Vagina (tissue), 2 donors: Measurements from ENCODE around the gene PLIN1. TPM values are rescaled to one million over a fixed set of nuclear protein-coding genes. Genes with fewer than 3 reads are reported as not detected.

Experiments used
- DNase-seq, 2 donors: peaks; one replicate each; pipeline ENCODE4 v3.0.0-alpha.2; 2017; ENCODE audit errors: extremely low spot score in 2 of 2
- H3K27ac ChIP-seq: fragments of 200-600 bp; sonication (generic); one replicate; pipeline ENCODE4 v1.5.1; 2019
- H3K27me3 ChIP-seq: fragments of 200-600 bp; sonication (generic); one replicate; pipeline ENCODE4 v1.5.1; 2019
- H3K36me3 ChIP-seq, 2 donors: fragments of 200-600 bp; sonication (generic); one replicate each; pipeline ENCODE4 v1.5.1; 2017 to 2019
- H3K4me1 ChIP-seq: fragments of 200-600 bp; sonication (generic); one replicate; pipeline ENCODE4 v1.5.1; 2019
- H3K4me3 ChIP-seq, 2 donors: fragments of 200-600 bp; sonication (generic); 1 replicate in 1 of 2; 2 replicates in 1 of 2; pipeline ENCODE4 v1.5.1; 2016 to 2019
- H3K9me3 ChIP-seq: fragments of 200-600 bp; sonication (generic); one replicate; pipeline ENCODE4 v1.5.1; 2019
- CTCF ChIP-seq, 3 experiments: fragments of 450-650 bp in 2 of 3; fragments of 200-600 bp in 1 of 3; sonication (generic) in 1 of 3; IDR thresholded peaks; one replicate each; pipeline ENCODE4 v1.5.1; 2017 to 2019; ENCODE audit warnings: antibody characterized with exemption in 3 of 3, mild to moderate bottlenecking in 2 of 3, moderate library complexity in 2 of 3
- POLR2A ChIP-seq, 2 donors: fragments of 450-650 bp; IDR thresholded peaks; one replicate each; pipeline ENCODE4 v1.6.1; 2017; ENCODE audit warnings: antibody characterized with exemption in 2 of 2, mild to moderate bottlenecking in 2 of 2, moderate library complexity in 2 of 2
- POLR2AphosphoS5 ChIP-seq, 2 donors: sonication (generic); formaldehyde crosslinking; IDR thresholded peaks; one replicate each; pipeline ENCODE4 v1.9.0; 2017; ENCODE audit warnings: antibody characterized with exemption in 2 of 2, mild to moderate bottlenecking in 2 of 2, low read depth in 1 of 2; ENCODE audit not compliant: insufficient read depth in 1 of 2
- intact Hi-C: fragments of 100-400 bp; cut with DNase I; formaldehyde crosslinking; loops from one replicate; pipeline ENCODE4 v1.15.1; 2023
- total RNA-seq: library from RNA; depleted of rRNA; stranded (reverse); fragments of >200 nt; gene quantifications from one replicate; pipeline ENCODE4 v1.2.3, GENCODE V29; 2016

The PLIN1 gene
- total RNA-seq, 1 donor from 2014 or later: 53.3 TPM

- Histone ChIP-seq H3K27ac (no peak overlapping the region), H3K9me3 (no peaks in the 10 kb centered on the region), H3K36me3 (no peaks in the 10 kb centered on the region), H3K4me3 (no peak overlapping the region), H3K27me3 (no peaks in the 10 kb centered on the region), H3K4me1 (no peaks in the 10 kb centered on the region)
- intact Hi-C loops: no loop called here
- DNase-seq: no peak
- TF ChIP-seq POLR2AphosphoS5 (IDR thresholded peaks at IDR 0.05; ENCODE audit: insufficient read depth in 1 of 2, low read depth in 1 of 2) (no peak), POLR2A (IDR thresholded peaks at IDR 0.05) (no peak), CTCF (IDR thresholded peaks at IDR 0.05) (no peak)
These were observed 35.6 kb upstream of the PLIN1 start for GRCh38 chr15:89714775-89715174.

DNA sequence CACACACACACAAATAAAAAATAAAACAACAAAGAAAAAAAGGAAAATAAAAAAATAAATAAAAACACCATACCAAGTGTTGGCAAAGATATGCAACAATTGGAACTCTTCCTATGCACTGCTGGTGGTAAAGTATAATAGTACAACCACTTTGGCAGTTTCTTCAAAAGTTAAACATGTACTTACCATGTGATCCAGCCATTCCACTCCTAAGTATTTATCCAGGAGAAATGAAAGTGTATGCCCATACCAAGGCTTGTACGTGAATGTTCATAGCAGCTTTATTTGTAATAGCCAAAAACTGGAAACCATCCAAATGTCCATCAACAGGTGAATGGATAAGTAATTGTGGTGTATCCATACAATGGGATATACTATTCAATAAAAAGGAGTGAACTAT lies 28.4 kb upstream of the PLIN1 start:
- no peaks in the 10 kb centered on the region for H3K4me1 ChIP-seq
- H3K27ac ChIP-seq: no peak overlapping the region
- DNase-seq: no peak
- no peak for TF ChIP-seq POLR2A (IDR thresholded peaks at IDR 0.05)
- no peak for TF ChIP-seq CTCF (IDR thresholded peaks at IDR 0.05)
- no peak for TF ChIP-seq POLR2AphosphoS5 (IDR thresholded peaks at IDR 0.05; ENCODE audit: insufficient read depth in 1 of 2, low read depth in 1 of 2)
- no peak overlapping the region for H3K4me3 ChIP-seq
- H3K9me3 ChIP-seq: no peaks in the 10 kb centered on the region
- intact Hi-C loops: no loop called here
- H3K36me3 ChIP-seq: no peaks in the 10 kb centered on the region
- no peaks in the 10 kb centered on the region for H3K27me3 ChIP-seq

- Histone ChIP-seq H3K4me3 (no peak overlapping the region), H3K9me3 (no peaks in the 10 kb centered on the region), H3K36me3 (no peaks in the 10 kb centered on the region), H3K27ac (no peak overlapping the region), H3K4me1 (no peaks in the 10 kb centered on the region), H3K27me3 (no peaks in the 10 kb centered on the region)
- intact Hi-C loops: no loop called here
- no peak for DNase-seq
- no peak for TF ChIP-seq CTCF (IDR thresholded peaks at IDR 0.05)
- TF ChIP-seq POLR2A (IDR thresholded peaks at IDR 0.05): no peak
- TF ChIP-seq POLR2AphosphoS5 (IDR thresholded peaks at IDR 0.05; ENCODE audit: insufficient read depth in 1 of 2, low read depth in 1 of 2): no peak
These were observed 25.2 kb upstream of the PLIN1 start for GRCh38 chr15:89704411-89704810.

DNA sequence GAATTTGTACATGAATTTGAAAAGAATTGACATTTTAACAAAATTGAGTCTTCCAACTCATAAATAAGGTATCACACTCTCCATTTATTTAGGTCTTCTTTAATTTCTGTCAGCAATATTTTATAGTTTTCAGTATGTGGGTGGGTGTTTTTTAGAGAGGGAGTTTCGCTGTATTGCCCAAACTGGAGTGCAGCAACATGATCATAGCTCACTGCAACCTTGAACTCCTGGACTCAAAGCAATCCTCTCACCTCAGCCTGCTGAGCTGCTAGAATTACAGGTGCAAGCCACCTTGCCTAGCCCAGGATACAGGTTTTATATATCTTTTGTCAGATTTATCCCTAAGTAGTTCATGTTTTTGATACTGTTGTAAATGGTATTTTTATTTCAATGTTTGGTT lies 16.0 kb upstream of the PLIN1 start:
- no peak for TF ChIP-seq POLR2AphosphoS5 (IDR thresholded peaks at IDR 0.05; ENCODE audit: insufficient read depth in 1 of 2, low read depth in 1 of 2)
- TF ChIP-seq POLR2A (IDR thresholded peaks at IDR 0.05): no peak
- TF ChIP-seq CTCF (IDR thresholded peaks at IDR 0.05): no peak
- no peak for DNase-seq
- Histone ChIP-seq H3K36me3 (no peaks in the 10 kb centered on the region), H3K4me1 (peaks cover 2% of the 10 kb centered on the region), H3K4me3 (no peak overlapping the region), H3K9me3 (no peaks in the 10 kb centered on the region), H3K27ac (no peak overlapping the region), H3K27me3 (no peaks in the 10 kb centered on the region)
- intact Hi-C loops: no loop called here

DNA sequence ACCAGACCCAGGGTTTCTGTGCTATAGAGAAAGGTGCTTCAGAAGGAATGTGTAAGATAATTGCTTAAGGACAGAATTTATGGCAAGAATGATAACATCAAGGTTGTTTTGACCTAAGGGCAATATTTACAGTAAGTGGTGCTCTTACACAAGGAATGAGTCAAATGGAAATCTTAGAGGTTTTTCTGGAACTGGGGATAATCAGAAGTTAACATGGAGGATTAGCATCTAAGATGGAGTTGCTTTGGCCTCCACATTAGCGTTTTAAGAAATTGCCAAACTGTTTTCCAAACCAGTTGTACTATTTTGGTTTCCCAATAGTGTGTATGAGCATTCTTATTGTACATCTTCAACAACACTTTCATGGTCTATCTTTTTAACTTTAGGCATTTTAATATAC lies 14.5 kb upstream of the PLIN1 start:
- intact Hi-C loops: no loop called here

More for the DNA sequence above, 14.5 kb upstream of the PLIN1 start:
- Histone ChIP-seq H3K4me3 (no peak overlapping the region), H3K27me3 (no peaks in the 10 kb centered on the region), H3K27ac (no peak overlapping the region), H3K36me3 (no peaks in the 10 kb centered on the region), H3K4me1 (peaks cover 12% of the 10 kb centered on the region), H3K9me3 (no peaks in the 10 kb centered on the region)
- TF ChIP-seq CTCF (IDR thresholded peaks at IDR 0.05) (no peak), POLR2AphosphoS5 (IDR thresholded peaks at IDR 0.05; ENCODE audit: insufficient read depth in 1 of 2, low read depth in 1 of 2) (no peak), POLR2A (IDR thresholded peaks at IDR 0.05) (no peak)
- no peak for DNase-seq
